Tibial nerve (tissue), 4 donors: ENCODE data around the gene PLCB4. TPM values are rescaled to one million over a fixed set of nuclear protein-coding genes. Genes with fewer than 3 reads are reported as not detected.

Experiments
- DNase-seq, 2 donors: peaks; one replicate each; pipeline ENCODE4 v3.0.0-alpha.2; 2019; ENCODE audit warnings: low spot score in 2 of 2
- H3K27ac ChIP-seq, 4 donors: fragments of 200-600 bp; sonication (generic) in 3 of 4; one replicate each; pipeline ENCODE4 v1.5.1; 2017 to 2019; ENCODE audit warnings: mild to moderate bottlenecking in 1 of 4
- H3K27me3 ChIP-seq, 2 donors: fragments of 200-600 bp; sonication (generic) in 1 of 2; one replicate each; pipeline versions ENCODE4 v1.5.1 to v1.6.0; 2017 to 2019
- H3K36me3 ChIP-seq, 3 donors: fragments of 200-600 bp; sonication (generic); one replicate each; pipeline ENCODE4 v1.5.1; 2018 to 2019
- H3K4me1 ChIP-seq, 4 donors: fragments of 200-600 bp; sonication (generic) in 3 of 4; one replicate each; pipeline ENCODE4 v1.5.1; 2017 to 2019
- H3K4me3 ChIP-seq, 4 donors: fragments of 200-600 bp; sonication (generic) in 3 of 4; one replicate each; pipeline ENCODE4 v1.5.1; 2017 to 2019; ENCODE audit warnings: mild to moderate bottlenecking in 1 of 4, moderate library complexity in 1 of 4
- H3K9me3 ChIP-seq, 4 donors: fragments of 200-600 bp; sonication (generic) in 3 of 4; one replicate each; pipeline ENCODE4 v1.5.1; 2017 to 2019
- EP300 ChIP-seq, 2 donors: sonication (generic); formaldehyde crosslinking; IDR thresholded peaks; one replicate each; pipeline ENCODE4 v1.6.1; 2017; ENCODE audit warnings: antibody characterized with exemption in 2 of 2, mild to moderate bottlenecking in 1 of 2
- POLR2A ChIP-seq, 2 donors: fragments of 450-650 bp; IDR thresholded peaks; one replicate each; pipeline ENCODE4 v1.6.1; 2017; ENCODE audit warnings: antibody characterized with exemption in 2 of 2, mild to moderate bottlenecking in 2 of 2, moderate library complexity in 2 of 2
- WGBS, 2 donors: methylation state at CpG; one replicate each; pipeline ENCODE4 v1.1.5; 2018; 5-methylcytosine and 5-hydroxymethylcytosine counted together
- total RNA-seq, 4 donors: library from RNA; depleted of rRNA; stranded (reverse); fragments of >200 nt; gene quantifications; one replicate each; pipeline ENCODE4 v1.1.0, GENCODE V29; 2016
- TF ChIP-seq, protein P1 (sequence below), 5 experiments: fragments of 200-600 bp in 3 of 5; fragments of 450-650 bp in 2 of 5; sonication (generic) in 3 of 5; IDR thresholded peaks; one replicate each; pipeline ENCODE4 v1.5.1; 2016 to 2019; ENCODE audit warnings: antibody characterized with exemption in 5 of 5, mild to moderate bottlenecking in 3 of 5, moderate library complexity in 2 of 5

The PLCB4 gene
- total RNA-seq, 4 donors from 2014 or later, result 35.7 to 52.9 (median 40.1) TPM

DNA sequence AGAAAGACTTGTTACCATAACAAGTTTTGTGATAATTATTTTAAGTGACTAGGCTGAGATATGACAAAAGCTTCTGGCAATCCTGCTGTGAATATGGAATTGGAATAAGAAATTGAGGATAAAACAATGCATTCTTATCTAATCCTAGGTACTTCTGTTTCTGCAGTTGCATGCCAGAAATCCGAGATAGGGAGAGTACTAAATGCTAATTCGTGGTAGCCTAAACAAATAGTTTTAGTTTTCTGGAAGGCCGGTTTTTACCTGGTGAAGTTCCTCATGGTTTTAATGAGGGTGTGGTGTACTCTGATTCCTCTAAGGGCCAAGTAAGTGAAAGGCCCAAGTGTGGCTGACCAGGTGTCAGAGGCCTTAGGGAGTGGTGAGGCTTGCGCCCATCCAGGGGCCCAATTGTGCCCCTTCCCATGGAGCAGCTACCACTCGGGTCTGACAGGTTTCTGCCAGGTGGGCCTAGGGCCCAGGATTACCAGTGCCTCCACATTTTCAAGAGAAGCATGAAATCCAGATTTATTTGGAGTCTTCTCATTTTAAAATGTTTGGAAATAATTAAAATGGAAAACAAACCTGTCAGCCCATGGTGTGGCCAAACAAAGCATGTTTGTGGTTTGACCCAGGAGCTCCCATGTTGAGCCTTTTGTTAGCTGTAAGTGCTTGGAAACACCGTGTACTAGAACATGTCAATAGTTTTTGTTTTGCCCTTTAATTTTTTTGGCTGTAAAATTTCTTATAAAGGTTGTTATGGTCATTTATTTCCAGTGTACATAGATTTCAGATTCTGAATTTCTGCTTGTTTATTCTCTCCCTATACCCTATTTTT is 6.6 kb downstream of the PLCB4 start:
- Histone ChIP-seq H3K27ac (peak overlapping the region in 2 of 4 donors; percentile 49 to 75), H3K4me1 (peaks cover 0 to 62% (median 11%) of the 10 kb centered on the region in 4 donors), H3K27me3 (no peaks in the 10 kb centered on the region), H3K9me3 (no peaks in the 10 kb centered on the region), H3K36me3 (no peaks in the 10 kb centered on the region), H3K4me3 (no peak overlapping the region)
- TF ChIP-seq EP300 (IDR thresholded peaks at IDR 0.05) (peak in 1 of 2 donors; percentile 68), POLR2A (IDR thresholded peaks at IDR 0.05) (no peak)
- WGBS, 2 donors, result 73 to 74% methylated on average over 6 of the region's 6 CpGs
- peak in 1 of 2 donors; percentile 38 for DNase-seq

DNA sequence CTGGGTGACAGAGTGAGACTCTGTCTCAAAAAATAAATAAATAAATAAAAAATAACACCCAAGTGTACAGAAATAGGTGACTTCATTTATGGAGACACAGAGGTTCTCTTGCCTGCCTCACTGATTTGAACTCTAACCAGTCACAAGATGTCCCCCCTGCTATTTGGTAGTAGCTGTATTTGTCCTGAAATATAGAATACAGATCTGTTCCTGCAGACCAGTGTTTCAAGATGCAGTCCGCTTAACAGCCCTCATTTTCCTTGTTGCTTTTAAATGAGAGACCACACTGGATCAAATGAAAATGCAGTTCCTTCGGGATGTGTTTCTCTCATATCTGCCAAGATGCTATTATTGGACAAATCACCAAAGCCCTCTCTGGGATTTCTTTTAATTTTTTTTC is 7.6 kb downstream of the PLCB4 start:
- 66 to 84% methylated on average over 2 of the region's 2 CpGs for WGBS, 2 donors

DNA sequence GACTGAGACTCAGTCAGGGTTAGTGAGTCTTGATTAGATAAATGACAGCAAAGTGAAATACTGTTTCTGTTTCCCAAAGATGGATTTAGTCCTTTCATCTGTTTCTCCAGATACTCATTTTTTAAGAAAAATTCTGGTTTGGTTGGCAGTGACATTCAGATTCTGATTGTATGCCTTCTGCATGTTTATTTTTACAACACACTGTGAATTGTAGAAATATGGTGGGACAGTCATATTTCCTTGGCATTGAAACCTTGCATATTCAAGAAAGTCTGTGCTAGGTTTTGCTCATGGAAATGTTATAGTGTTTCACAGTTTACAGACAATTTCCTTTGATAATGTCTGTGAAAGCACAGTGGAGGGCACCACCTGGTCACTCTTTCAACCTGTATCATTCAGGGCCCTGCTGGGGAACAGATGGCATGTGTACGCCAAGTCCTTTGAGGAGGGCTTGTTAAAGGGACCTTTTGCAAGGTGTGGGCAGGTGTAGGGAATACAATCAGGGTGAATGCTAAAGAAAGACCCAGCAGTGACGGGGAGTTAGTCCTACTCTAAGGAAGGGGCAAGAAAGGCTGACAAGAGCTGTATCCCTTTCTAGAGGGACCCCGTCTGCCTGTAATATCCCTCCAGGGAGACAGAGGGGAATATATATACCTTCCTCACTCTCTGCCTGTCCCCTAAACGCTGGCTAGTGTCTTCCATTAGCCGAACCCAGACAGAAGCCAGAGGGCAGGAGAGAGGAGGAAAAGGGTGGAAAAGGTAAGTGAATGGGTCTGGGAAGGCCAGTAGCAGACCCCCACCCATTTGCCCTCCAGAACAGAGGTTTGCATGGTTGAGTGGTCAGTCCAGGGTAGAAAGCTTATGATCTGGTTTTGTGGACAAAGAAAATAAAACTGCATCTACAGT is 10.2 kb downstream of the PLCB4 start:
- TF ChIP-seq POLR2A (IDR thresholded peaks at IDR 0.05) (no peak), EP300 (IDR thresholded peaks at IDR 0.05) (no peak)
- TF ChIP-seq, protein P1, sequence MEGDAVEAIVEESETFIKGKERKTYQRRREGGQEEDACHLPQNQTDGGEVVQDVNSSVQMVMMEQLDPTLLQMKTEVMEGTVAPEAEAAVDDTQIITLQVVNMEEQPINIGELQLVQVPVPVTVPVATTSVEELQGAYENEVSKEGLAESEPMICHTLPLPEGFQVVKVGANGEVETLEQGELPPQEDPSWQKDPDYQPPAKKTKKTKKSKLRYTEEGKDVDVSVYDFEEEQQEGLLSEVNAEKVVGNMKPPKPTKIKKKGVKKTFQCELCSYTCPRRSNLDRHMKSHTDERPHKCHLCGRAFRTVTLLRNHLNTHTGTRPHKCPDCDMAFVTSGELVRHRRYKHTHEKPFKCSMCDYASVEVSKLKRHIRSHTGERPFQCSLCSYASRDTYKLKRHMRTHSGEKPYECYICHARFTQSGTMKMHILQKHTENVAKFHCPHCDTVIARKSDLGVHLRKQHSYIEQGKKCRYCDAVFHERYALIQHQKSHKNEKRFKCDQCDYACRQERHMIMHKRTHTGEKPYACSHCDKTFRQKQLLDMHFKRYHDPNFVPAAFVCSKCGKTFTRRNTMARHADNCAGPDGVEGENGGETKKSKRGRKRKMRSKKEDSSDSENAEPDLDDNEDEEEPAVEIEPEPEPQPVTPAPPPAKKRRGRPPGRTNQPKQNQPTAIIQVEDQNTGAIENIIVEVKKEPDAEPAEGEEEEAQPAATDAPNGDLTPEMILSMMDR (IDR thresholded peaks at IDR 0.05), result no peak
- Histone ChIP-seq H3K36me3 (no peaks in the 10 kb centered on the region), H3K27ac (no peak overlapping the region)

More for the DNA sequence above, 7.6 kb downstream of the PLCB4 start:
- DNase-seq, result no peak
- TF ChIP-seq EP300 (IDR thresholded peaks at IDR 0.05), result no peak
- TF ChIP-seq POLR2A (IDR thresholded peaks at IDR 0.05), result no peak
- TF ChIP-seq, protein P1 (IDR thresholded peaks at IDR 0.05), result no peak
- Histone ChIP-seq H3K4me1 (peaks cover 0 to 62% (median 11%) of the 10 kb centered on the region in 4 donors), H3K27ac (peak overlapping the region in 2 of 4 donors; percentile 31 to 75), H3K36me3 (no peaks in the 10 kb centered on the region), H3K9me3 (no peaks in the 10 kb centered on the region), H3K27me3 (no peaks in the 10 kb centered on the region), H3K4me3 (no peak overlapping the region)

DNA sequence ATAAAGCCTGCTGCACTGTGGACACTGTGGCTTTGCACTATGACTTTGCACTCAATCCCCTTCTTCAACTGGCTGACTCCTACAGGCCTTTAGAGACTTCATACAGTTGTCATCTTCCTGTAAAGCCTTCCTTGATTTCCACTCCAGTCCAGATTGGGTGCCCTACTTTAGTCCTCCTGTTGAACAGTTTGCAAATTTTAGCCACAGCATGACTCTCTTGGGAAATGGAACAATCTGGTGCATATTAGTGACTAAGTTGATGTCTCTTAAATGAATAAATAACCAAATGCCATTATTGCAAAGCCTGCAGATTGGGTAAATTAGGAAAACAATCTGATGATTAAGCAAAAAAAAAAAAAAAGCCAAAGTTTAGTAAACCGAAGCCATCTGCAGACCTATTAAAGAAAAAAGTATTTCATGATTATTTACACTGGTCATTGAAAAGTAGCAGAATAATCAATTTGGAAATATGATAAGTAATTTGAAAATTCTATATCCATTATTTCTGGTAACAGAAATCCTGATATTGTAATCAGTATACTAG is 12.6 kb downstream of the PLCB4 start:
- Histone ChIP-seq H3K36me3 (no peaks in the 10 kb centered on the region), H3K27ac (no peak overlapping the region), H3K27me3 (no peaks in the 10 kb centered on the region), H3K4me3 (no peak overlapping the region), H3K4me1 (peaks cover 0 to 38% (median 5%) of the 10 kb centered on the region in 4 donors), H3K9me3 (no peaks in the 10 kb centered on the region)
- no peak for DNase-seq
- TF ChIP-seq, protein P1 (IDR thresholded peaks at IDR 0.05), result no peak
- TF ChIP-seq POLR2A (IDR thresholded peaks at IDR 0.05) (no peak), EP300 (IDR thresholded peaks at IDR 0.05) (no peak)
- 32 to 45% methylated on average over 1 of the region's 1 CpG for WGBS, 2 donors

More for the DNA sequence above, 10.2 kb downstream of the PLCB4 start:
- no peak overlapping the region for H3K4me3 ChIP-seq
- H3K27me3 ChIP-seq, result no peaks in the 10 kb centered on the region
- 82 to 88% methylated on average over 5 of the region's 5 CpGs for WGBS, 2 donors
- DNase-seq, result no peak
- no peaks in the 10 kb centered on the region for H3K9me3 ChIP-seq
- H3K4me1 ChIP-seq, result peaks cover 0 to 59% (median 10%) of the 10 kb centered on the region in 4 donors

DNA sequence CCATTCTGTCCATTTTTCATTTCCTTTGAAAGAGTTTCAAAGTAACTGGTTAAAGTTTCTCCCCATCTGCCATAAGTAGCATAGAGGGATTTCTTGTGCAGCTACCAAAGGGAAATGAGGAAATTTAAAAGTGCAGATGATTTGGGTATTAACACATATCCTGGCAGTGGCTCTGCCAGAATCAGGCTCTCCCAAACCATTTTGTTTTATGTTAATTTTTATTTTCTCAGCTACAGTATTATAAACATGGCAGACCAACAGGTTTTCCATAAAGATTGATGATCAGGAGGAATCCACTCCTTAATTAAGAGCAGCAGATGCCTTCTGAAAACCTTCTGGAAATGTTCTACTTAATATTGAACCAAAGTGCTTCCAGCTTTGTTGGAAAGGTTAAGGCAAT is 13.9 kb downstream of the PLCB4 start:
- TF ChIP-seq EP300 (IDR thresholded peaks at IDR 0.05) (no peak), POLR2A (IDR thresholded peaks at IDR 0.05) (no peak)
- TF ChIP-seq, protein P1 (IDR thresholded peaks at IDR 0.05), result no peak
- no peak overlapping the region for H3K27ac ChIP-seq

More for the DNA sequence above, 13.9 kb downstream of the PLCB4 start:
- Histone ChIP-seq H3K27me3 (no peaks in the 10 kb centered on the region), H3K4me1 (peaks cover 0 to 26% (median 5%) of the 10 kb centered on the region in 4 donors), H3K4me3 (no peak overlapping the region), H3K36me3 (no peaks in the 10 kb centered on the region), H3K9me3 (no peaks in the 10 kb centered on the region)
- no peak for DNase-seq
